ENCODE results near the gene VPS33B. TPM values are rescaled to one million over a fixed set of nuclear protein-coding genes. Genes with fewer than 3 reads are reported as not detected.
A peak's percentile ranks its signal among the peaks of the same experiment; 100 is the strongest.

The VPS33B gene
- polyA plus RNA-seq, 2 of the 4 experiments (the other 2 are of a cell fraction): 11.1 to 17.9 TPM

- FAIRE-seq: no peak
- POLR2A ChIA-PET: no interaction called here
- CTCF ChIA-PET: interaction anchor here (0.5 to 5.9 kb wide), 5 partner anchors 9 to 930 kb away, joined by 3 to 28 read pairs (median 3); partner anchors contain the start of genes HDDC3 and UNC45A
- Histone ChIP-seq H3K27ac (no peak overlapping the region), H3K9me3 (no peaks in the 10 kb centered on the region), H3K4me2 (no peak overlapping the region), H3K4me3 (no peak overlapping the region), H3K4me1 (no peaks in the 10 kb centered on the region)
- no peak for TF ChIP-seq KDM5A (IDR thresholded peaks at IDR 0.05)
- TF ChIP-seq MAFK (IDR thresholded peaks at IDR 0.05; ENCODE audit: partially characterized antibody): peak; percentile 48
- WGBS (ENCODE audit: missing lambda C conversion rate): 92% methylated on average over 3 of the region's 3 CpGs
- ATAC-seq: no peak
- no peak for DNase-seq (ENCODE audit: low read depth in 1 of 2, low spot score in 1 of 2)
Measured at GRCh38 chr15:91001209-91001608, 21.2 kb downstream of the VPS33B start.

- 90% methylated on average over 8 of the region's 8 CpGs for WGBS (ENCODE audit: missing lambda C conversion rate)
- CTCF ChIA-PET: interaction anchor here (1.3 to 5.9 kb wide), 3 partner anchors 11 to 66 kb away, joined by 3 to 28 read pairs (median 4); partner anchors contain the start of genes HDDC3 and UNC45A
- FAIRE-seq: no peak
- Histone ChIP-seq H3K4me2 (no peak overlapping the region), H3K27ac (no peak overlapping the region), H3K9me3 (no peaks in the 10 kb centered on the region), H3K4me1 (no peaks in the 10 kb centered on the region; the same call in 2 of the 3 replicates), H3K4me3 (no peak overlapping the region)
- no peak for ATAC-seq
- no peak for DNase-seq (ENCODE audit: low read depth in 1 of 2, low spot score in 1 of 2)
- TF ChIP-seq, protein P1, sequence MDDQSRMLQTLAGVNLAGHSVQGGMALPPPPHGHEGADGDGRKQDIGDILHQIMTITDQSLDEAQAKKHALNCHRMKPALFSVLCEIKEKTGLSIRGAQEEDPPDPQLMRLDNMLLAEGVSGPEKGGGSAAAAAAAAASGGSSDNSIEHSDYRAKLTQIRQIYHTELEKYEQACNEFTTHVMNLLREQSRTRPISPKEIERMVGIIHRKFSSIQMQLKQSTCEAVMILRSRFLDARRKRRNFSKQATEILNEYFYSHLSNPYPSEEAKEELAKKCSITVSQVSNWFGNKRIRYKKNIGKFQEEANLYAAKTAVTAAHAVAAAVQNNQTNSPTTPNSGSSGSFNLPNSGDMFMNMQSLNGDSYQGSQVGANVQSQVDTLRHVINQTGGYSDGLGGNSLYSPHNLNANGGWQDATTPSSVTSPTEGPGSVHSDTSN (IDR thresholded peaks at IDR 0.05): no peak
- TF ChIP-seq ELK1 (IDR thresholded peaks at IDR 0.05; ENCODE audit: low read depth, low read length) (no peak), CEBPB (IDR thresholded peaks at IDR 0.05) (no peak), HES2 (IDR thresholded peaks at IDR 0.05) (no peak), MAFK (IDR thresholded peaks at IDR 0.05; ENCODE audit: partially characterized antibody) (no peak), RNF2 (IDR thresholded peaks at IDR 0.05; ENCODE audit: borderline replicate concordance, low read depth) (no peak)
- TF ChIP-seq, protein P2, sequence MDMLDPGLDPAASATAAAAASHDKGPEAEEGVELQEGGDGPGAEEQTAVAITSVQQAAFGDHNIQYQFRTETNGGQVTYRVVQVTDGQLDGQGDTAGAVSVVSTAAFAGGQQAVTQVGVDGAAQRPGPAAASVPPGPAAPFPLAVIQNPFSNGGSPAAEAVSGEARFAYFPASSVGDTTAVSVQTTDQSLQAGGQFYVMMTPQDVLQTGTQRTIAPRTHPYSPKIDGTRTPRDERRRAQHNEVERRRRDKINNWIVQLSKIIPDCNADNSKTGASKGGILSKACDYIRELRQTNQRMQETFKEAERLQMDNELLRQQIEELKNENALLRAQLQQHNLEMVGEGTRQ (IDR thresholded peaks at IDR 0.05): no peak
- POLR2A ChIA-PET: no interaction called here
Measured at GRCh38 chr15:90998737-90999136, 23.7 kb downstream of the VPS33B start.

DNA sequence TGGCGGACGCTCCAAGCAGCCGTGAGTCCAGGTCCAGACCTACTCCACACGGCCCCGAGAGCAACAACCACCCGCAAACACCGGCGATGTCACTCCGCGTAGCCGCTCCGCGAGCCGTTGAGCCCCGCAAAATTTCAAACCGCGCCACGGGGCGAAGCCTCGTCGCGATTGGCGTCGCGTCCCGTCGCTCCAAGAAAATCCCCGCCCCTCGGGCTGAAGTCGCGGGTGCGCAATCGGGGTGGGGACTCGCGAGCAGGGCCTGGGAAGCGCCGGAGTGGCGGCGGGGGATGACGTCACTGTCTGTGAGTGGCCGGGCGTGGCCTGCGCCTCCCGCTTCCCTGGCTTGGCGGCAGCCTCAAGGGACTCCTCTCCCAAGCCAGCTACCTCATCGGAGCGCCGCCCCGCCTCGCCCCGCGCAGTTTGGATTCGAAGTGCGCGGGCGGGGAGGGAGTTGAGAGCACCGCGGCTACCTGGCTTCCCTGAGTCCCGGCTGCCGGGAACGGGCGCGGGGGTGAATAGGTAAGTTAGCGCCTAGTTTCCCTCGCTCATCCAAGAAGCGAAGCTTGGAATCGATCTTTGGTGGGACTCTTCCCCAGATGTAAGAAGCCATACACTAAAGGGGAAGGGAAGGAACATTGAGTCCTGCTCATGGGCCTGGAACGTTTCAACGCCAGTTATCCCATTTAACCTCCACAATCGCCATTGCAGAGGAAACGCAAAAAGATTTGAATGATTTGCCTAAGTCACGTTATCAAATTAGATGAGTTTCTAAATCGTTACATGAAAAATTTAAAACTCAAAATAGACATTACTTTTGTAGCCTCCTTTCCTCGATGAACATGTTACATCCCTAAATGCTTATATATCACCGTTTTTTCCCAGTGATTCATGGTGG lies 27.7 kb downstream of the VPS33B start, which contains the start of gene PRC1:
TSS of gene PRC1 (minus strand) at position 119 of the 895 bp plus-strand sequence. CDS start at position 1, 118 bp downstream.
- CTCF ChIA-PET: interaction anchor here (1.0 to 2.8 kb wide), 5 partner anchors 38 to 64 kb away, joined by 3 to 18 read pairs (median 6); partner anchors contain the start of gene HDDC3
- peak; percentile 36 for FAIRE-seq
- no peak for TF ChIP-seq ZNF302 (CRISPR knock-in tag; IDR thresholded peaks at IDR 0.05)
- no peak for TF ChIP-seq RAD21 (conservative IDR thresholded peaks at IDR 0.05 in 1 of 2, IDR thresholded peaks at IDR 0.05 in 1 of 2)
- TF ChIP-seq, protein P3, sequence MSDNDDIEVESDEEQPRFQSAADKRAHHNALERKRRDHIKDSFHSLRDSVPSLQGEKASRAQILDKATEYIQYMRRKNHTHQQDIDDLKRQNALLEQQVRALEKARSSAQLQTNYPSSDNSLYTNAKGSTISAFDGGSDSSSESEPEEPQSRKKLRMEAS (IDR thresholded peaks at IDR 0.05): peak; percentile 84
- TF ChIP-seq ZFP36 (IDR thresholded peaks at IDR 0.05; ENCODE audit: borderline replicate concordance, partially characterized antibody): no peak
- no peak for TF ChIP-seq RCOR1 (IDR thresholded peaks at IDR 0.05; ENCODE audit: low read depth, low read length)
- TF ChIP-seq, protein P4, sequence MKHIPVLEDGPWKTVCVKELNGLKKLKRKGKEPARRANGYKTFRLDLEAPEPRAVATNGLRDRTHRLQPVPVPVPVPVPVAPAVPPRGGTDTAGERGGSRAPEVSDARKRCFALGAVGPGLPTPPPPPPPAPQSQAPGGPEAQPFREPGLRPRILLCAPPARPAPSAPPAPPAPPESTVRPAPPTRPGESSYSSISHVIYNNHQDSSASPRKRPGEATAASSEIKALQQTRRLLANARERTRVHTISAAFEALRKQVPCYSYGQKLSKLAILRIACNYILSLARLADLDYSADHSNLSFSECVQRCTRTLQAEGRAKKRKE (CRISPR knock-in tag; IDR thresholded peaks at IDR 0.05; ENCODE audit: low read depth): no peak
- peak; percentile 82; the same call in 1 of the 2 replicates for TF ChIP-seq PHF8 (IDR thresholded peaks at IDR 0.05; ENCODE audit: borderline replicate concordance, low read depth)
- TF ChIP-seq RNF2 (IDR thresholded peaks at IDR 0.05; ENCODE audit: borderline replicate concordance, low read depth): no peak
- TF ChIP-seq CHD4 (IDR thresholded peaks at IDR 0.05; ENCODE audit: borderline replicate concordance): no peak
- TF ChIP-seq FOSL2 (IDR thresholded peaks at IDR 0.05): no peak
- TF ChIP-seq FOSL2 (CRISPR knock-in tag; IDR thresholded peaks at IDR 0.05): peak; percentile 96
- TF ChIP-seq POLR2AphosphoS2 (conservative IDR thresholded peaks at IDR 0.05; ENCODE audit: low read length): no peak
- peak in 1 of 2 experiments; percentile 88; a peak in 3 of 5 replicates for TF ChIP-seq JUN (IDR thresholded peaks at IDR 0.05)
- no peak for TF ChIP-seq KDM1A (IDR thresholded peaks at IDR 0.05; ENCODE audit: low read depth)
- peak; percentile 76; the same call in 1 of the 2 replicates for TF ChIP-seq RFX5 (IDR thresholded peaks at IDR 0.05)
- TF ChIP-seq NPAS2 (CRISPR knock-in tag; IDR thresholded peaks at IDR 0.05; ENCODE audit: borderline replicate concordance): no peak
- TF ChIP-seq BHLHE40 (IDR thresholded peaks at IDR 0.05; ENCODE audit: low read depth, low read length): no peak
- 0 out of 2 replicates have a peak, but pooled peaks have one; percentile 31 for TF ChIP-seq RARB (CRISPR knock-in tag; IDR thresholded peaks at IDR 0.05)
- TF ChIP-seq, protein P5, sequence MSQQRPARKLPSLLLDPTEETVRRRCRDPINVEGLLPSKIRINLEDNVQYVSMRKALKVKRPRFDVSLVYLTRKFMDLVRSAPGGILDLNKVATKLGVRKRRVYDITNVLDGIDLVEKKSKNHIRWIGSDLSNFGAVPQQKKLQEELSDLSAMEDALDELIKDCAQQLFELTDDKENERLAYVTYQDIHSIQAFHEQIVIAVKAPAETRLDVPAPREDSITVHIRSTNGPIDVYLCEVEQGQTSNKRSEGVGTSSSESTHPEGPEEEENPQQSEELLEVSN (IDR thresholded peaks at IDR 0.05; ENCODE audit: borderline replicate concordance, low read depth): peak; percentile 67
- no peak for TF ChIP-seq MAFK (IDR thresholded peaks at IDR 0.05; ENCODE audit: partially characterized antibody)

More for the DNA sequence above, 27.7 kb downstream of the VPS33B start, which contains the start of gene PRC1:
- Histone ChIP-seq H3K4me1 (peaks cover 11% of the 10 kb centered on the region), H3K27ac (peak within 1 kb of the TSS; percentile 94 to 95), H3K9me3 (no peaks in the 10 kb centered on the region), H3K4me2 (peak within 1 kb of the TSS; percentile 73), H3K4me3 (peak within 1 kb of the TSS; percentile 95)
- WGBS (ENCODE audit: missing lambda C conversion rate): under 1% methylated on average over 42 of the region's 75 CpGs
- ATAC-seq (peak; percentile 95 to 97), DNase-seq (ENCODE audit: low read depth in 1 of 2, low spot score in 1 of 2) (peak; percentile 99)
- POLR2A ChIA-PET: interaction anchor here (0.6 to 1.2 kb wide), 9 partner anchors 9 to 607 kb away, joined by 3 to 5 read pairs (median 3); partner anchors contain the start of genes IQGAP1 and RCCD1
